CD14-positive monocyte (primary cell): ENCODE results near the gene DALRD3. TPM values are rescaled to one million over a fixed set of nuclear protein-coding genes. Genes with fewer than 3 reads are reported as not detected.

Experiments
- DNase-seq, 3 donors: peaks; one replicate each; pipeline ENCODE4 v3.0.0-alpha.2; 2011 to 2022
- H2AFZ ChIP-seq: 2 replicates; pipeline ENCODE4 v1.6.0; 2012; ENCODE audit warnings: mild to moderate bottlenecking, low read depth, low read length, inconsistent platforms; ENCODE audit not compliant: insufficient read depth, poor library complexity, severe bottlenecking
- H3K27ac ChIP-seq, 2 donors: 1 replicate in 1 of 2; 2 replicates in 1 of 2; pipeline ENCODE4 v1.5.1; 2012 to 2013; ENCODE audit warnings: low read length in 2 of 2, control low read depth in 1 of 2, inconsistent platforms in 1 of 2, low read depth in 1 of 2, mild to moderate bottlenecking in 1 of 2
- H3K27me3 ChIP-seq, 2 donors: one replicate each; pipeline versions ENCODE4 v1.6.0 to v1.6.1; 2011 to 2013; ENCODE audit warnings: low read length in 2 of 2; ENCODE audit not compliant: control insufficient read depth in 2 of 2, insufficient read depth in 2 of 2
- H3K36me3 ChIP-seq, 2 donors: replicated peaks in 1 of 2; 1 replicate in 1 of 2; 2 replicates in 1 of 2; pipeline versions ENCODE4 v1.5.1 to v1.6.1; 2012 to 2013; ENCODE audit warnings: low read length in 2 of 2, control low read depth in 1 of 2, inconsistent platforms in 1 of 2, mild to moderate bottlenecking in 1 of 2; ENCODE audit not compliant: insufficient read depth in 2 of 2, control insufficient read depth in 1 of 2
- H3K4me1 ChIP-seq, 2 donors: 1 replicate in 1 of 2; 2 replicates in 1 of 2; pipeline versions ENCODE4 v1.5.1 to v1.6.1; 2012 to 2013; ENCODE audit warnings: low read length in 2 of 2, control low read depth in 1 of 2, inconsistent platforms in 1 of 2, mild to moderate bottlenecking in 1 of 2, moderate library complexity in 1 of 2; ENCODE audit not compliant: insufficient read depth in 2 of 2, control insufficient read depth in 1 of 2
- H3K4me2 ChIP-seq: replicated peaks from 2 replicates; pipeline ENCODE3; 2012; ENCODE audit warnings: low read length, moderate library complexity, mild to moderate bottlenecking; ENCODE audit not compliant: poor library complexity, severe bottlenecking; ENCODE audit errors: extremely low read depth
- H3K4me3 ChIP-seq, 3 experiments: fragments of 200-600 bp in 1 of 3; sonication (generic) in 1 of 3; replicated peaks in 1 of 3; 1 replicate in 2 of 3; 2 replicates in 1 of 3; pipeline ENCODE4 v1.5.1; 2011 to 2013; ENCODE audit warnings: low read length in 3 of 3, mild to moderate bottlenecking in 3 of 3, control low read depth in 2 of 3, low read depth in 2 of 3, inconsistent platforms in 1 of 3, moderate library complexity in 1 of 3
- H3K79me2 ChIP-seq: 2 replicates; pipeline ENCODE4 v1.6.0; 2012; ENCODE audit warnings: mild to moderate bottlenecking, control low read depth, inconsistent platforms, low read length, moderate library complexity; ENCODE audit not compliant: insufficient read depth
- H3K9ac ChIP-seq: 2 replicates; pipeline ENCODE4 v1.6.0; 2017; ENCODE audit warnings: low read length, mild to moderate bottlenecking; ENCODE audit not compliant: insufficient read depth, poor library complexity, severe bottlenecking
- H3K9me3 ChIP-seq, 2 donors: replicated peaks in 1 of 2; 1 replicate in 1 of 2; 2 replicates in 1 of 2; pipeline versions ENCODE4 v1.5.1 to v1.6.1; 2012 to 2013; ENCODE audit warnings: low read length in 2 of 2, control low read depth in 1 of 2; ENCODE audit not compliant: control insufficient read depth in 1 of 2, insufficient read depth in 1 of 2
- H4K20me1 ChIP-seq: 2 replicates; pipeline ENCODE4 v1.6.0; 2012; ENCODE audit warnings: mild to moderate bottlenecking, low read length, control low read depth, moderate library complexity; ENCODE audit not compliant: insufficient read depth
- H3K27ac Mint-ChIP-seq, 7 donors: one replicate each; pipeline ENCODE4 v1.8.0; 2020; ENCODE audit warnings: mild to moderate bottlenecking in 7 of 7, mixed read lengths in 7 of 7, moderate library complexity in 6 of 7, inconsistent platforms in 2 of 7
- H3K27me3 Mint-ChIP-seq, 3 donors: one replicate each; pipeline ENCODE4 v1.8.0; 2021 to 2022; ENCODE audit warnings: low read depth in 3 of 3, mild to moderate bottlenecking in 3 of 3, mixed read lengths in 3 of 3, moderate library complexity in 3 of 3, inconsistent platforms in 1 of 3
- H3K36me3 Mint-ChIP-seq, 2 donors: one replicate each; pipeline ENCODE4 v1.8.0; 2020; ENCODE audit warnings: mixed read lengths in 2 of 2, inconsistent platforms in 1 of 2, mild to moderate bottlenecking in 1 of 2
- H3K4me1 Mint-ChIP-seq: one replicate; pipeline ENCODE4 v1.8.0; 2020; ENCODE audit warnings: mild to moderate bottlenecking, mixed read lengths
- H3K4me3 Mint-ChIP-seq, 2 donors: one replicate each; pipeline ENCODE4 v1.8.0; 2020; ENCODE audit warnings: mild to moderate bottlenecking in 2 of 2, mixed read lengths in 2 of 2, moderate library complexity in 1 of 2
- H3K9me3 Mint-ChIP-seq, 7 donors: one replicate each; pipeline ENCODE4 v1.8.0; 2020 to 2022; ENCODE audit warnings: mixed read lengths in 7 of 7, mild to moderate bottlenecking in 6 of 7, moderate library complexity in 6 of 7, inconsistent platforms in 2 of 7
- CTCF ChIP-seq: fragments of 200-600 bp; IDR thresholded peaks from one replicate; pipeline ENCODE4 v1.8.0; 2022; ENCODE audit warnings: antibody characterized with exemption, mild to moderate bottlenecking
- WGBS: methylation state at CpG from one replicate; pipeline ENCODE4 v1.1.5; 2013; ENCODE audit warnings: missing lambda C conversion rate; ENCODE audit not compliant: insufficient coverage; 5-methylcytosine and 5-hydroxymethylcytosine counted together
- intact Hi-C, 2 donors: fragments of 100-400 bp; cut with micrococcal nuclease; formaldehyde crosslinking; loops; one replicate each; pipeline versions ENCODE4 v1.15.0 to v1.15.1; 2023
- polyA plus RNA-seq, 3 donors: library from polyadenylated mRNA; depleted of rRNA in 1 of 3; unstranded in 2 of 3; stranded (reverse) in 1 of 3; fragments of 300-500 nt in 2 of 3; fragments of >200 nt in 1 of 3; fragmentation: Illumina TruSeq in 2 of 3; gene quantifications; 1 replicate in 2 of 3; 2 replicates in 1 of 3; pipeline ENCODE4 v1.2.3, GENCODE V29; 2012 to 2021

The DALRD3 gene
- polyA plus RNA-seq, 3 donors: 15.0 to 42.1 (median 20.0) TPM

GRCh38 chr3:48982686-48983085, 35.7 kb downstream of the DALRD3 start:
- intact Hi-C loops: loop anchor here in 1 of 2 donors (10.0 kb wide), 1 partner anchor 152 kb away; the partner anchor contains the start of gene LAMB2
- H3K4me1 ChIP-seq: no peaks in the 10 kb centered on the region
- no peaks in the 10 kb centered on the region for H3K79me2 ChIP-seq
- no peak overlapping the region for H3K9ac ChIP-seq
- peaks cover 0 to 1% (median 0%) of the 10 kb centered on the region in 3 donors for H3K27me3 Mint-ChIP-seq
- H3K4me2 ChIP-seq: no peak overlapping the region
- H3K9me3 ChIP-seq: no peaks in the 10 kb centered on the region
- no peak for DNase-seq
- no peaks in the 10 kb centered on the region for H3K9me3 Mint-ChIP-seq
- TF ChIP-seq CTCF: no peak
- peaks cover 78 to 91% of the 10 kb centered on the region in 2 donors for H3K36me3 ChIP-seq
- no peak overlapping the region for H3K4me3 ChIP-seq
- peak overlapping the region in 1 of 7 donors; percentile 76 for H3K27ac Mint-ChIP-seq
- no peak overlapping the region for H3K4me3 Mint-ChIP-seq
- H4K20me1 ChIP-seq: no peaks in the 10 kb centered on the region
- WGBS: 96% methylated on average over 4 of the region's 5 CpGs
- peaks cover 72 to 88% of the 10 kb centered on the region in 2 donors for H3K36me3 Mint-ChIP-seq
- H2AFZ ChIP-seq: no peak overlapping the region
- no peak overlapping the region for H3K27ac ChIP-seq
- no peaks in the 10 kb centered on the region for H3K27me3 ChIP-seq
- H3K4me1 Mint-ChIP-seq: peaks cover 9% of the 10 kb centered on the region

DNA sequence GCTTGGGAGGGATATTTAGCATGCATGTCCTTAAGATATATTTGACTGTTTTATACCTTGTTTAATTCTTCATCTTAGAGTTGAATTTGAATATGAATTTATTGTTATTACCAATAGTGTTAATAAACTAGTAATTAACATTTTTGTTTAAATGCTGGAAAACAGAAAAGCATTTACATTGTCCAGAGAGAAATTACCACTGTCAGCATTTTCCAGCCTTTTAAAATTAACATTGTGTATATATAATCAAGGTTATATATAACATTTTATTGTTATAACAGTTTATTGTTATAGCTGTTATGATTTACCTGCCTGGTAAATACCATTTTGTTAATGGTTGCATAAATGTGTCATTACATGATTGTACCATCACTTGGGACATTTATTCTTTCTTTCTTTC, 36.4 kb downstream of the DALRD3 start:
- Histone ChIP-seq H3K4me3 (no peak overlapping the region), H3K27ac (no peak overlapping the region), H3K4me1 (no peaks in the 10 kb centered on the region), H3K9ac (no peak overlapping the region), H3K79me2 (no peaks in the 10 kb centered on the region), H2AFZ (no peak overlapping the region), H3K4me2 (no peak overlapping the region), H4K20me1 (no peaks in the 10 kb centered on the region), H3K9me3 (no peaks in the 10 kb centered on the region), H3K27me3 (no peaks in the 10 kb centered on the region), H3K36me3 (peaks cover 80 to 97% of the 10 kb centered on the region in 2 donors)
- Mint-ChIP-seq H3K36me3 (peaks cover 77 to 94% of the 10 kb centered on the region in 2 donors), H3K9me3 (no peaks in the 10 kb centered on the region), H3K27ac (no peak overlapping the region), H3K4me1 (peaks cover 9% of the 10 kb centered on the region), H3K4me3 (no peak overlapping the region), H3K27me3 (peaks cover 0 to 1% (median 0%) of the 10 kb centered on the region in 3 donors)
- TF ChIP-seq CTCF: no peak
- DNase-seq: no peak
- intact Hi-C loops: loop anchor here in 1 of 2 donors (10.0 kb wide), 1 partner anchor 153 kb away; the partner anchor contains the start of gene LAMB2
